Measurements from ENCODE around the gene OPRD1. TPM values are rescaled to one million over a fixed set of nuclear protein-coding genes. Genes with fewer than 3 reads are reported as not detected.

The OPRD1 gene
- total RNA-seq, 5 donors from 2014 or later (not counting 1 experiment from before 2014, with no cell fraction given) = not detected

Other genes with a start within 250 kb of the OPRD1 start
- gene RAB42, start 219.9 kb upstream of the OPRD1 start, total RNA-seq = not detected
- 10 to 100 TPM; 17.3 to 22.7 (median 20.6) TPM for gene TAF12, start 169.1 kb upstream of the OPRD1 start, total RNA-seq
- gene RNU11, start 163.6 kb upstream of the OPRD1 start, total RNA-seq = not detected
- gene GMEB1, start 143.4 kb upstream of the OPRD1 start, total RNA-seq = 10 to 100 TPM; 15.2 to 19.0 (median 18.4) TPM
- gene YTHDF2, start 75.2 kb upstream of the OPRD1 start, total RNA-seq = 10 to 100 TPM; 61.3 to 77.3 (median 67.0) TPM
- 100 to 1,000 TPM; 199 to 257 (median 241) TPM for gene EPB41, start 102.4 kb downstream of the OPRD1 start, total RNA-seq